Adrenal gland (tissue), 12 donors: ENCODE measurements around the gene LYPLAL1. TPM values are rescaled to one million over a fixed set of nuclear protein-coding genes. Genes with fewer than 3 reads are reported as not detected.

Experiments
- DNase-seq, 7 donors: peaks; one replicate each; pipeline ENCODE4 v3.0.0-alpha.2; 2019 to 2020
- H3K27ac ChIP-seq, 5 donors: fragments of 200-600 bp; sonication (generic) in 4 of 5; 1 replicate in 3 of 5; 2 replicates in 2 of 5; pipeline versions ENCODE4 v1.5.1 to v1.8.0; 2016 to 2020; ENCODE audit warnings: mild to moderate bottlenecking in 1 of 5
- H3K27me3 ChIP-seq: fragments of 200-600 bp; 2 replicates; pipeline ENCODE4 v1.8.0; 2021
- H3K36me3 ChIP-seq, 2 donors: fragments of 200-600 bp; replicated peaks in 1 of 2; 1 replicate in 1 of 2; 2 replicates in 1 of 2; pipeline versions ENCODE4 v1.5.1 to v1.8.0; 2018 to 2022
- H3K4me1 ChIP-seq, 2 donors: fragments of 200-600 bp; replicated peaks in 1 of 2; 1 replicate in 1 of 2; 2 replicates in 1 of 2; pipeline versions ENCODE4 v1.5.1 to v1.8.0; 2018 to 2021
- H3K4me3 ChIP-seq, 4 donors: fragments of 200-600 bp; sonication (generic) in 3 of 4; one replicate each; pipeline ENCODE4 v1.5.1; 2016 to 2018
- H3K9me3 ChIP-seq, 3 donors: fragments of 200-600 bp; sonication (generic) in 1 of 3; replicated peaks in 1 of 3; 1 replicate in 2 of 3; 2 replicates in 1 of 3; pipeline versions ENCODE4 v1.5.1 to v1.8.0; 2016 to 2021
- POLR2A ChIP-seq, 2 donors: fragments of 450-650 bp; IDR thresholded peaks; one replicate each; pipeline ENCODE4 v1.6.1; 2017; ENCODE audit warnings: antibody characterized with exemption in 2 of 2, mild to moderate bottlenecking in 2 of 2, moderate library complexity in 1 of 2
- WGBS, 4 donors: extraction: QIAGEN DNeasy Blood & Tissue Kit in 2 of 4; methylation state at CpG; one replicate each; pipeline versions ENCODE4 v1.1.5 to v1.1.7; 2013 to 2017; 5-methylcytosine and 5-hydroxymethylcytosine counted together
- intact Hi-C, 2 donors: fragments of 100-400 bp; cut with DNase I; formaldehyde crosslinking; loops; one replicate each; pipeline versions ENCODE4 v1.14.1 to v1.15.0; 2022 to 2023
- polyA plus RNA-seq, 3 donors: library from polyadenylated mRNA; stranded (reverse); fragments of 200-250 nt in 2 of 3; fragments of 350-450 nt in 1 of 3; fragmentation: Illumina TruSeq in 1 of 3; extraction: RNeasy Lipid Tissue Mini Kit (QIAGEN cat#74804) in 1 of 3; gene quantifications; one replicate each; pipeline ENCODE4 v1.2.3, GENCODE V29; 2013 to 2014
- total RNA-seq, 9 donors: library from RNA; depleted of rRNA in 4 of 9; stranded (reverse); fragments of >200 nt in 4 of 9; fragments of 120-200 nt in 1 of 9; fragmentation: NEBNext Ultra II Directional in 1 of 9; extraction: Animal tissue kit (Norgen Biotek cat#: 25700) in 1 of 9; gene quantifications; one replicate each; pipeline versions ENCODE4 v1.1.0 to v1.2.4, GENCODE V29; 2013 to 2023
- TF ChIP-seq, protein P1 (sequence below), 6 experiments: fragments of 450-650 bp in 4 of 6; fragments of 200-600 bp in 2 of 6; sonication (generic) in 1 of 6; IDR thresholded peaks; 1 replicate in 5 of 6; 2 replicates in 1 of 6; pipeline versions ENCODE4 v1.5.1 to v1.8.0; 2016 to 2021; ENCODE audit warnings: antibody characterized with exemption in 6 of 6, mild to moderate bottlenecking in 2 of 6, moderate library complexity in 1 of 6
- donor health status: healthy with polysubstance abuse.
- donor health status: Bipolar disorder and iron deficiency.
- donor health status: DM: yes; HTN: yes; CAD: no.
- donor health status: DM: no; HTN: no; CAD: no.
- donor health status: DM: no; HTN: no; CAD: no.
- donor health status: DM: yes; HTN: yes; CAD: no.

Gene LYPLAL1
- total and polyA plus RNA-seq, 12 donors = 14.9 to 82.8 (median 64.7) TPM

DNA sequence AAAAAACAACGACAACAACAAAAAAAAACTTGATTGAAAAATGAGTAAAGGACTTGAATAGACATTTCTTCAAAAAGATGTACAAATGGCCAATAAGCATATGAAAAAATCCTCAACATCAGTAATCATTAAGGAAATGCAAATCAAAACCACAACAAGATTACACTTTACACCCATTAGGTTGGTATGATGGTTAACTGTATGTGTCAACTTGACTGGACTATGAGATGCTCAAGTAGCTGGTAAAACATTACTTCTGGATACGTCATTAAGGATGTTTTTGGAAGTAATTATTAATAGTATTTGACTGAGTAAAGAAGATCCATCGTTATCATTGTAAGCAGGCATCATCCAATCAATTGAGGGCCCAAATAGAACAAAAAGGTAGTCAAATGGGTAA is 34.9 kb upstream of the LYPLAL1 start:
- intact Hi-C loops = no loop called here

DNA sequence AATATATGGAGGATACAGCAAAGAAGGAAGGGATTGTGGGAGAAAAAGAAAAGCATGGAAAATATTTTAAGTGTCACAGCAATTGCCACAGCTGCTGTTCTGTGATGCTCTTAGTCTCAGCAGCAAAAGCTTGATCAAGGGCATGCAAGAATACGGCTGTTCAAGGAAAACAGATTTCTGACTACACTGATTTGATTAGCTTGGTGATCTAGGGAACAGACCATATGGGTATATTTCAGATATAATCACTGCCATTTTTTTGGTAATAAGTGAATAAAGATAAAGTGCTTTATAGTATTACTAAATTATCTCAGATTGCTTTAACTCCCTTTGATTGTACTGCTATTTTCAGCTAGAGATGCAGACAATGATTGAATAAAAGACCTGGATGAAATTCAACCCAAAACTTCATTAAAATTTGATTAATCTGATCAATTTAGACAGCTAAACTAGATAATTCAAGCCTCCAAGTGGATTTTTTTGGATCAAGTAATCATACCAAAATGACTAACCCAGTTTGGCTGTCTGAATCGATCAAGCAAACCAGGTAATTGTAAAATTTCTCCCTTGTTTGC is 33.3 kb upstream of the LYPLAL1 start:
- intact Hi-C loops = no loop called here
- H3K9me3 ChIP-seq = no peaks in the 10 kb centered on the region
- 45 to 48% (median 48%) methylated on average over 2 of the region's 2 CpGs for WGBS, 4 donors

More for the DNA sequence above, 34.9 kb upstream of the LYPLAL1 start:
- Histone ChIP-seq H3K27me3 (no peaks in the 10 kb centered on the region), H3K27ac (no peak overlapping the region), H3K4me3 (no peak overlapping the region), H3K9me3 (no peaks in the 10 kb centered on the region), H3K36me3 (no peaks in the 10 kb centered on the region), H3K4me1 (no peaks in the 10 kb centered on the region)
- no peak for DNase-seq
- TF ChIP-seq, protein P1, sequence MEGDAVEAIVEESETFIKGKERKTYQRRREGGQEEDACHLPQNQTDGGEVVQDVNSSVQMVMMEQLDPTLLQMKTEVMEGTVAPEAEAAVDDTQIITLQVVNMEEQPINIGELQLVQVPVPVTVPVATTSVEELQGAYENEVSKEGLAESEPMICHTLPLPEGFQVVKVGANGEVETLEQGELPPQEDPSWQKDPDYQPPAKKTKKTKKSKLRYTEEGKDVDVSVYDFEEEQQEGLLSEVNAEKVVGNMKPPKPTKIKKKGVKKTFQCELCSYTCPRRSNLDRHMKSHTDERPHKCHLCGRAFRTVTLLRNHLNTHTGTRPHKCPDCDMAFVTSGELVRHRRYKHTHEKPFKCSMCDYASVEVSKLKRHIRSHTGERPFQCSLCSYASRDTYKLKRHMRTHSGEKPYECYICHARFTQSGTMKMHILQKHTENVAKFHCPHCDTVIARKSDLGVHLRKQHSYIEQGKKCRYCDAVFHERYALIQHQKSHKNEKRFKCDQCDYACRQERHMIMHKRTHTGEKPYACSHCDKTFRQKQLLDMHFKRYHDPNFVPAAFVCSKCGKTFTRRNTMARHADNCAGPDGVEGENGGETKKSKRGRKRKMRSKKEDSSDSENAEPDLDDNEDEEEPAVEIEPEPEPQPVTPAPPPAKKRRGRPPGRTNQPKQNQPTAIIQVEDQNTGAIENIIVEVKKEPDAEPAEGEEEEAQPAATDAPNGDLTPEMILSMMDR (IDR thresholded peaks at IDR 0.05) = no peak
- TF ChIP-seq POLR2A (IDR thresholded peaks at IDR 0.05) = no peak
- 91 to 95% (median 93%) methylated on average over 3 of the region's 3 CpGs for WGBS, 4 donors

DNA sequence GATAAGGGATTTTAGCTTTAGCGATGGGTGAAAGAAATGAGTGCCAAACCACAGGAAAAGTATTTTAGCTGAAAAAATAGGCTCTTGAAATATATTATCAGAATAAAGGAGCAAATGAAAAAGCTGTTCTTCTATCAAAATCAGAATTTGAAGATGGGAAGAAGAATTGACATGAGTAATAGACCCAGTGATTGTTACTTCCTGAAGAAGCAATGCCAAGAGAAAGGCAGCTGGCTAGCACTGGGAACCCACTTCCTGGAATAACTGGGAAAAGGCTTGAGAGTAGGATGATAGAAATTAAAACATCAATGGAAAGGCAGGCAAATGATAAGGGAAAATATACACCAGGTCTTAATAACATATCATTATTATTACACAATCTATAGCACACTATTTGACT is 29.9 kb upstream of the LYPLAL1 start:
- no peak overlapping the region for H3K27ac ChIP-seq
- DNase-seq = no peak
- TF ChIP-seq, protein P1 (IDR thresholded peaks at IDR 0.05) = no peak
- TF ChIP-seq POLR2A (IDR thresholded peaks at IDR 0.05) = no peak
- intact Hi-C loops = no loop called here
- 85 to 93% (median 90%) methylated on average over 1 of the region's 1 CpG for WGBS, 4 donors
- no peaks in the 10 kb centered on the region for H3K4me1 ChIP-seq
- no peak overlapping the region for H3K4me3 ChIP-seq
- H3K27me3 ChIP-seq = no peaks in the 10 kb centered on the region
- no peaks in the 10 kb centered on the region for H3K9me3 ChIP-seq
- no peaks in the 10 kb centered on the region for H3K36me3 ChIP-seq

More for the DNA sequence above, 33.3 kb upstream of the LYPLAL1 start:
- DNase-seq = no peak
- Histone ChIP-seq H3K4me1 (no peaks in the 10 kb centered on the region), H3K4me3 (no peak overlapping the region), H3K27me3 (no peaks in the 10 kb centered on the region), H3K27ac (no peak overlapping the region), H3K36me3 (no peaks in the 10 kb centered on the region)
- TF ChIP-seq, protein P1 (IDR thresholded peaks at IDR 0.05) = no peak
- no peak for TF ChIP-seq POLR2A (IDR thresholded peaks at IDR 0.05)

DNA sequence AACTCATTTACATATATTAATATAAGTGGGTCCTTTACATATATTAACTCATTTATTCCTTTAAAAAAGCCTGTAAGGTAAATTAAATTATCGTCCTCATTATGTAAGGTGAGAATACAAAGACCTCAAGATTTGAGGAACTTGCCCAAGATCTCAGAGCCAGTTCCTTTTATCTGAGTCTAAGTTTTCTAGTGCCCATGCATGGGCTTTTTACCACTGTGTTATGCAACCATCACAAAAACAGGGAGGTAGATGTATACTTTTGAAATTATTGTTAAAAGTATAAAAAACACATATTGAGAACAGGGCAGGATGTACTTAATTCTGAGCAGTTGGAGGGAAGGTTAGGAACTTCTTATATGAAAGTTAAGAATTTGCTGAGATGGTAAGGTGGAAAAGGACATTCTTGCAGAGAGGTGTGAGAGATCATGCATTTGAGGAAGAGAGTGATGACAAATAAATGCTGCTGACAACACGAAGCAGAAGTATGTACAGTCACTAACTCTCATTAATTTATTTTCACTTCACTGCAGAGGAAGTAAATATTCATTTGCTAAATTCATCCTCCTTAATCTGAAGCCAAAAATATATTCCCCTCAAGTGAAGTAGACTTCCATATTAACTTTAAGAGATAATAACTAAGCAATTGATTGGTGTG is 28.9 kb upstream of the LYPLAL1 start:
- DNase-seq = no peak
- Histone ChIP-seq H3K9me3 (no peaks in the 10 kb centered on the region), H3K4me1 (no peaks in the 10 kb centered on the region), H3K27me3 (no peaks in the 10 kb centered on the region), H3K27ac (no peak overlapping the region), H3K36me3 (no peaks in the 10 kb centered on the region), H3K4me3 (no peak overlapping the region)
- intact Hi-C loops = no loop called here
- TF ChIP-seq, protein P1 (IDR thresholded peaks at IDR 0.05) = no peak
- no peak for TF ChIP-seq POLR2A (IDR thresholded peaks at IDR 0.05)
- WGBS, 4 donors = 53 to 70% (median 62%) methylated on average over 2 of the region's 2 CpGs
